Measurements from ENCODE around the gene FAM163B. TPM values are rescaled to one million over a fixed set of nuclear protein-coding genes. Genes with fewer than 3 reads are reported as not detected.

The FAM163B gene
- total RNA-seq (ENCODE audit: insufficient read depth, low replicate concordance), result 6.3 TPM

- DNase-seq (ENCODE audit: low spot score), result peak; percentile 56
These were observed at the start of gene FAM163B for GRCh38 chr9:133609311-133610098. FAM163B (minus strand) TSS chr9:133609389; CDS start chr9:133580223, 29,166 bp downstream.

DNA sequence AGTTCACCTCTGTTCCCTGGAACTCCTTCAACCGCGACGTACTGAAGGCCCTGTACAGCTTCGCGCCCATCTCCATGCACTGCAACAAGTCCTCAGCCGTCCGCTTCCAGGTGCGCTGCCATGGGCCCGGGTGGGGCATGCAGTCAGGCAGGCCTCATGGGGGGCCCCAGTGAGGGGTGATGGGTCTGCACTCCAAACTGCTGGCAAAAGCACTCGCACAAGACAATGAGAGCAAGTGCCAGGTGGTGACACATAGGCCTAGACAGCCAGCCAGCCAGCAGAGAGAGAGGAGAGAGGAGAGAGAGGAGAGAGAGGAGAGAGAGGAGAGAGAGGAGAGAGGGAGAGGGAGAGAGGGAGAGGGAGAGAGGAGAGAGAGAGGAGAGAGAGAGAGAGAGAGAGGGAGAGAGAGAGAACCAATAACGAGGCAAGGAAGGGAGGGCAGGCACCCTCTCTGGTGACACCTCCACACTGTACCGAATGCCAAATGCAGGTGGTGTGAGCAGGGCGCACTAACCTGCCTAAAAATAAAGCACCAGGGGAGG is 48.0 kb upstream of the FAM163B start:
- DNase-seq (ENCODE audit: low spot score), result no peak

DNA sequence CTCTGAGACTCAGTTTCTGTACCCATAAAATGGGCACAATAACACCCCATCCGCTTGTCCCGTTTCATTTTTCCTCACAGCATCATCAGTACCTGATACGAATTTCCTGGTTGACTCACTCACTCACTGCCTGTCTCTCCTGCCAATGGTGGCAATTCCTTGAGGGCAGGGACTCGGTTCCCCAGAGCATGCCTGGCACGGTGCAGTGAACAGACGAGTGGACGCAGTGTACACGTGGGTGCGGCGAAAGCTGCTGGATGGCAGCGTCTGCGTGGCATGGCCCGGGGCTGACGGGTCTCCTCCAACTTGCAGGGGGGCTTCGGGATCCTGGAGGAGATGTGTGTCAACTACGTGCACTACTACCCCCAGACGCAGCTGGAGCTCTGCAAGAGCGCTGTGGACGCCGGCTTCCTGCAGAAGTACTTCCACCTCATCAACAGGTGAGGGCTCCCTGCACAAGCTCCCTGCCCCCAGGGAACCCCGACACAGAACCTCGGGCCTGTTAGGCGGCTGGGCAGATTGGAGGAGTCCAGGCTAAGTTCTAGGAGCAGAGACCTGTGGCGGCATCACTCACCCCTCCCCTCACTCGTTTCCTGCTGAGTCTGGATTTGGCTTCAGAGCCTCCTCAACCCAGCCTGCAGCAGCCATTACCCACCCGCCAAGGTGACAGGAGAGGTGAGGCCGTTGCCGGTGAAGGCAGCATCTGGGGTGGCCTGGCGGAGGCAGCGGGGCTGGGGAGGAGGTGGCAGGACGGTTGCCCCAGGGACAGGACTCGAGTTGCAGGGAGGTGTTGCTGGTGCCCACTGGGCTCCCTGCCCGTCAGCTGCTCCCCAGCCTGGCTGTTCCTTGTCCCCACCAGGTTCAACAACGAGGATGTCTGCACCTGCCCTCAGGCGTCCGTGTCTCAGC is 47.3 kb upstream of the FAM163B start:
- DNase-seq (ENCODE audit: low spot score), result no peak

DNA sequence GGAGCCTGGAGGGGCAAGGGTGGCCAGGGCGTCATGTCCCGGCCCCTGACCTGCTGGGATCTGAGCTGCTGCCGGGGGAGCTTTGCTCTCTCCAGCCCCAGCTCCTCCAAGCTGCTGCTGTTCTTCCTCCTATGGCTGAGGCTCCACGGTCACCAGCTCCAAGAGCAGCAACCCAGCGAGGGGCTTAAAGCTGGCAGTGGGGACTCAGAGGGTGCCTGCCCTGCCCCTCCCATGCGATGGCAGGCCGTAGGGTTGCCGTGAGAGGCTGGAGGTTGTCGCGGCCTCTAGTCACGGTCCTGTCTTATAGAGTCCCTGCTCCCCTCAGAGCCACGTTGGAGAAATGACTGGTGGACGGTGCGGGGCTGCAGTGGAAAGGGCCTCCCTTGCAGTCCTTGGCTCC is 46.5 kb upstream of the FAM163B start:
- no peak for DNase-seq (ENCODE audit: low spot score)

- no peak for DNase-seq (ENCODE audit: low spot score)
These were observed 45.8 kb upstream of the FAM163B start for GRCh38 chr9:133654736-133655657.

DNA sequence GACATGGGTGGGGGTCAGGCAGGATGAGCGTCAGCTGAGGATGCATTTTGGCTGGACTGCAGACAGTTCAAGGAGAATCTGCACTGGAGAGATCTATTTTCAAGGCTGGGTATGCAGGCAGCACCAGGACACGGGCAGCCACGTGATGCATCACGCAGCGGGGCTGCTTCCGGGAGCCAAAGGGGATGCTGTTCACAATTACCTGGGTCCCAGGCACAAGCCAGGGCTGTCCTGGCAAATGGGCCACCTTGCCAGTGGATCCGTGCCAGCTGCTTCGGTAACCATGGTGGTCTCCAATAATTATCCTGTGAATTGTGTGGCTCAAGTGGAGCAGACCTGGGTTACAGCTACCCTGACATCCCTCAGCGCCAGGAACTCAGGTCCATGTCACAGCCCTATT is 44.4 kb upstream of the FAM163B start:
- no peak for DNase-seq (ENCODE audit: low spot score)

DNA sequence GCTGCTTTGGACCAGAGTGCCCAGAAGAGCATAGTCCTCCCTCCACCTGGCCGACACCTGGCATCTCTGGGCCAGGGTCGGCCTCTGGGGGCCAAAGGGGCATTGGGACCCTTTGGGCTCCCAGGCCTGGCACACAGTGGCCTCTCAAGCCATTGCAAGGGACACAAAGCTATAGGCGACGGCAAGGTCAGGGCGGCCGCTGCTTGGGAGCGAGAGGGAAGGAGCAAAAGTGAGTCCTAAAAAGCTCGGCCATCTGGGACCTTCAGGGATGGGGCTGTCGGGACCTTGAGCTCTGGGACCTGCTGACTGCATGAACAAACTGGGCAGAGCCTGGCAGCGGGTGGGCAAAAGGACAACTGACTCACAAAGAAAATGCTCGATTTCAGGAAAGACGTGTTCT is 40.8 kb upstream of the FAM163B start:
- DNase-seq (ENCODE audit: low spot score), result no peak

DNA sequence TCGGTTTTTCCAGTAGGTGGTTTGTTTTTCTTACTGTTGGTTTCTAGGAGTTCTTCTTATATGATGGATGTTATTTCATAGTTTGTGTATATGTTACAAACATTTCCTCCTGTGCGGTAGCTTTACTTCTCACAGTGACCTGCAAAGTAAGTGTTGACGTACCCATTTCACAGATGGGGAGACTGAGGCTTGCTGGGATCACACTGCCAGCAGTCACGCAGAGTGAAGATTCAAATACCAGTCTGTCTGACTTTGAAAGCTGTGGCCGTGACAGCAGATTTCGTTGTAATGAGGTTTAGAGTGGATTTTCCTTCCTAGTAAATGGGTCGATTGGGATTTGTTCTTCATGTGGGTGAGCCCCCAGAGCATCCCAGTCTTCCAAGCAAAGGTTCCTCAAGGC is 40.0 kb upstream of the FAM163B start:
- no peak for DNase-seq (ENCODE audit: low spot score)

GRCh38 chr9:133647765-133648469 is 38.7 kb upstream of the FAM163B start:
- DNase-seq (ENCODE audit: low spot score), result no peak

DNA sequence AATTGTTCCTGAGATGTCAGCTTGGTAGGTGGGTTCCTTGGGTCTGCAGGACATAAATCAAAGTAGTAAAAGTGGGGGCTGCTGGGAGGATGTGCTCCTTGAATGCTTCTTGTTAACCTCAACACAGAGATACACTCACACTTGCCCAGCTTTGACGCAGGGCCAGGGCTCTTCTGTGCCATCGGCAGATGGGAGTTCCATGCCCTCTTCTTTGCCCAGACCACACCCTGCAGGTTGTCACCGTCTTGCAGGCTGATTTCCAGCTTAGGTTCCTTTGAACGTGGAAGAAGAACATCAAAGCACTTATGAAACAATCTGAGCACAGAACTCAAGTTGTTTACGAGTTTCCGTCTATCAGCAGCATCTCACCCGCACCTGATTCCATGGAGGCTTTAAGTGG is 38.0 kb upstream of the FAM163B start:
- DNase-seq (ENCODE audit: low spot score), result no peak

GRCh38 chr9:133645021-133645765 is 36.0 kb upstream of the FAM163B start:
- DNase-seq (ENCODE audit: low spot score), result peak; percentile 30

- no peak for DNase-seq (ENCODE audit: low spot score)
These were observed 35.0 kb upstream of the FAM163B start for GRCh38 chr9:133643978-133644760.

DNA sequence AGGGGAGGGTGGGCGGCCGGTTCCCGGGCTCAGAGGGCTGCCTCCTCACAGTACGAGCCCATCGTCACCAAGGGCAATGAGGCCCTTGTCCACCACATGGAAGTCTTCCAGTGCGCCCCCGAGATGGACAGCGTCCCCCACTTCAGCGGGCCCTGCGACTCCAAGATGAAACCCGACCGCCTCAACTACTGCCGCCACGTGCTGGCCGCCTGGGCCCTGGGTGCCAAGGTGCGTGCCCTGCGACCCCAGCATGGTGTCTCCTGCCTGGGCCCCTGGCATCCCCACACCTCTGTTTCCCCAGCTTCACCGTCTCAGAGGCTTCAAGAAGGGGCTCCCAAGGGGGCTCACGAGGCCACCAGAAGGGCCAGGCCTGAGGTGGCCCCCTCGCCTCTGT is 34.2 kb upstream of the FAM163B start:
- no peak for DNase-seq (ENCODE audit: low spot score)

GRCh38 chr9:133642708-133643361 is 33.6 kb upstream of the FAM163B start:
- DNase-seq (ENCODE audit: low spot score), result no peak

DNA sequence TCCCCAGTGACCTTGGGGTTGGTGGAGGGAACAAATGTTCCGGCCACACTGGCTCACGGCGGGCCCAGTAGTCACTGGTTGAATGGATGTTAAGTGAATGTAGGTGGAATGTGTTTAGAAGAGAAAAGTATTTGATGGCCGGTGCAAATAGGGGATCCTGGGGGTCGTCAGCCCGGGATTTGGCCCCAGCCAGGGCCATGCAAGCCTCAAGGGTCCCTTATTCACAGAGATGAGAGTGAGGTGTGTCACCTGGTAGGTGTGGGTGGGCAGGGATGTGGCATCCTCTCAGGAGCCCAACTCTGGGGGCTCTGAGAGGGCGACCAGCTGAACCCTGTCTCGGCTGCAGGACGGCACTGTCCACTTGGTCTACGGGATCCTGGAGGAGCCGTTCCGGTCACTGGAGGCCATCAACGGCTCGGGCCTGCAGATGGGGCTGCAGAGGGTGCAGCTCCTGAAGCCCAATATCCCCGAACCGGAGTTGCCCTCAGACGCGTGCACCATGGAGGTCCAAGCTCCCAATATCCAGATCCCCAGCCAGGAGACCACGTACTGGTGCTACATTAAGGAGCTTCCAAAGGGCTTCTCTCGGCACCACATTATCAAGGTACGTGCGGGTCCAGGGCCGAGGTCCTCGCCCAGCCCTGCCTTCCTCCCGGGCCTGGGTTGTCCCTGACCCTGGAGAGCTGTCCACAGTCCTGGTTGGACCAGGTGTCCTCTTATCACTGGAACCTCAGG is 32.8 kb upstream of the FAM163B start:
- DNase-seq (ENCODE audit: low spot score), result no peak

DNA sequence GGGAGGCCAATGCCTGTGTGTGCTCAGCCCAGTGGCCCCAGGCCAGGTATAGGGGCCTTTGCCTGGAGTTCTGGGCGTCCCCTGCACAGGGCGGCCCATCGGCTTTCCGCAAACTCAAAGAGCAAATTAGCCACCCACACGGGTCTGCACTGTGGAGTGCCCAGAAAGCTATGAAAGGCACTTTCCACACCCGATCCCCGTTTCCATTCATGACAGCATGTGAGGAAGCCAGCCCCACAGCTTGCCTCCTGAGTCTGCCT is 32.1 kb upstream of the FAM163B start:
- DNase-seq (ENCODE audit: low spot score), result no peak

DNA sequence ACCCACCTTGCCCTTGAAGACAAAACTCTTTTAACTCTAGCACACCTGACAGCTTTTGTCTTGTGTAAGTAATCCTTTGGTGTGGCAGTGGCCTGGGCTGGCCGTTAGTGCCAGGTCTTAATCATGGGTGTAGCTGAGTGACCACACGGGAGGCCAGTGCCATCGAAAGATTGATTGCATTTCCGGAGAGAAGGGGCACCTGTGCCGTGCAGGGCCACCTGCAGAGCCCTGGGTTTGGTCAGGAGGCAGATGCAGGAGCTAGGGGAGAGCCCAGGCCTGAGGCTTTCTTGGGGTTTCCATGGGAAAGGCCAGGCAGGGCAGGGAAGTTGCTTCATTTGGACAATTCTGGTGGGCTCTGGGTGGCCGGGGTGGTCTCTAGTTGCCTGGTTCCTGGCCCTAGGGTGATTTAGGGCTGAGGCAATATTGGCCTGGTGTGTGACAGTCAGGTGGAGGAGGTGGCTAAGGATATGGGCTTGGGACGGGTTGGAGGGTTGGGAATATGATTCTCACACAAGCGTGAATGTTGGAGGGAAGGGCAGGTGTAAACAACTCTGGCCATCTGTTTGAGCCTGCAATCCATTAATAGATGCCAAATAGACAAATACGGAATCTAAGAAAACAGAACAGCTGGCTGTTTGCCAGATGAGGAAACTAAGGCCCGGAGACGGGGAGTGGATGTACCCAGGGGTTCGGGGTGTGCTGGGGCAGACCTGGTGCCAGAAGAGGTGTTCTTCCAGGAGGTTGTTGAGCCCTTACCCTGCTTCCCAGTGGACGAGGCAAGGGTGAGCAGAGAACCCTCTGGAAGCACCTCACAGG is 31.6 kb upstream of the FAM163B start:
- DNase-seq (ENCODE audit: low spot score), result no peak

Data from umbilical cord (tissue), 2 donors.